Measurements from ENCODE around the gene ESAM.

Gene ESAM

GRCh38 chr11:124751741-124752470 lies 10.2 kb downstream of the ESAM start, which contains the start of gene VSIG2:
Gene VSIG2, minus strand, starts transcription at chr11:124752255. Its CDS starts 118 bp downstream, at chr11:124752137.
- no peak for FAIRE-seq

- no peak for FAIRE-seq
Measured at GRCh38 chr11:124751391-124751740, 10.7 kb downstream of the ESAM start.

GRCh38 chr11:124749912-124750311 lies 12.2 kb downstream of the ESAM start:
- FAIRE-seq, result no peak

DNA sequence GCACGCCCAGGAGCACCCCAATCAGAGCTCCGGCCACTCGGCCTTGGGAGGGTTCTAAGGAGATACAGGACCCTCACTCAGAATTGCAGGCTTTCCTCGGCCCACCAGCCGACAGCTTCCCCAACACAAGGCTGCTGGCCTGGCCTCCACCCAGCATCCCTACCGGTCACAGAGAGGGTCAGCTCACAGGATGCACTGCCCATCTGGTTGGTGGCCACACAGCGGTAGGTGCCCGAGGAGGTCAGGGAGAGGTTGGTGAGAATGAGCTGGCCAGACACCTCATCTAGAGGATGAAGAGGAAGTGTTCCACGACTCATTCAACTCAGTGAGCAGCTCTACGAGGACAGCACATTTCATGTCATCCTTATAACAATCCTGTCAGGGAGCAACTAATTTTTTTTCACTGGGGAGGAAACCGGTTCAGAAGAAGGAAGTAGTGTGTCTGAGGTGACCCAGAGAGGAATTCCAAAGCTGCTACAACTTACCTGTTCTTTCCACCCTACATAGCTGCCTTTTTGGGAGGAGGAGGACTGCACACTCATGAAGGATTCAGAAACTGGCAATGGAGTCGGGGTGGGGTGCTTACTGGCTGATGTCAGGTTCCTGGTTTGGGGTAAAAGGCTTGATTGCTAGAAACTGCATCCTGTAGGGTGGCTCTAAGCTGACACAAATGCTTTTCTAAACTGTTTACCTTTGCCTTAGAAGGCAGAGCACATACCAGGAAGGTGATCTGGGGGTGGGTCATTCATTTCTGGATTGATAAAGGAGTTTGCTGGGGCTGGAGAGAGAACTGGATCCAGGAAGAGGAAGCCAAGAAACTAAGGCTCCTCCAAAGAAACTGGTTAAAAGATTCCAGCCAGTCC lies 13.4 kb downstream of the ESAM start:
- no peak for FAIRE-seq

DNA sequence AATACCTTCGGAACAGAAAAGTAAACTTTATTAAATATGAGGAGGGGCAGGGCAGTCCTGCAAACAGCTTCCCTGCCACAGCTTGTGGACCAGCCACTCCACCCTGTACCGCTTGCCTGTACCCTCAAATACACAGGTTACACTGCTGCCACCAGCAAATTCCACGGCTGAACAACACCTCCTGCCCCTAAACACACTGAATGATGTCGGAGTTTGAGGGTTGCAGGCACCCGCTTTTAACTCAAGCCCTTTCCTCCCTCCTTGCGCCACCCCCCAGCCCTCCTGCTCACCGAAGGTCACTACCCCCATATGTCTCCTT lies 14.0 kb downstream of the ESAM start:
- no peak for FAIRE-seq

DNA sequence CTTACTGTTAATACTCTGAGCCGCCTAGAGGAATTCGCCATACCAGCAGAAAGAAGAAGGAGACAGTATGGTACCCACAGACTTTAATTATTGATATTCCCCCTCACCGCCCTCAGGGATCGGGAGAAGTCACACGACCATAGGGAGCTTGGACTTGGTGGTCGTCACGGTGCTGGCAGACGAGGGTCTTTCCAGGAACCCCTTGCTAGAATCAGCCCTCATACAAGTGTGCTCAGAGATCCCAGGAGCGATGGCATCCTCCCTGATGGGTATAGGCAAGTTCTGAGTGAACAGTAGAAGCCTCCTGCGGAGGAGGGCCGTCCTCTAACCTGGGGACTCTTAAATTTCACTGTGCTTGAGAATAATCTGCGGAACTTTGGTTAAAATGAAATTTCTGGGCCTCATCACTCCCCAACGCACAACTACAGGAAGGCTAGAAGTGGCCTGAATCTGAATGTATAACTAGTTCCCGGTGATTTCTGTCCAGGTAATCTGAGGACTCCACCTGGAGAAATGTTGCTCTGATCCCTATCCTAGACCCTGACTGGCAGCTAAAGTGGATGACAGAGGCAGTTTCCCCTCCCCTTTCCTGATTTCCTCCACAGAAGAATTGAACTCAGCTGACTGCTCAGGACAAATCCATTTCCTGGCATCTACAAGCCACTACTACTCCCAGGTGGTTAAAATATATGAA lies 14.5 kb downstream of the ESAM start:
- no peak for FAIRE-seq

GRCh38 chr11:124746621-124747243 lies 15.4 kb downstream of the ESAM start:
- no peak for FAIRE-seq

- FAIRE-seq, result no peak
Measured at GRCh38 chr11:124745835-124746620, 16.1 kb downstream of the ESAM start.

DNA sequence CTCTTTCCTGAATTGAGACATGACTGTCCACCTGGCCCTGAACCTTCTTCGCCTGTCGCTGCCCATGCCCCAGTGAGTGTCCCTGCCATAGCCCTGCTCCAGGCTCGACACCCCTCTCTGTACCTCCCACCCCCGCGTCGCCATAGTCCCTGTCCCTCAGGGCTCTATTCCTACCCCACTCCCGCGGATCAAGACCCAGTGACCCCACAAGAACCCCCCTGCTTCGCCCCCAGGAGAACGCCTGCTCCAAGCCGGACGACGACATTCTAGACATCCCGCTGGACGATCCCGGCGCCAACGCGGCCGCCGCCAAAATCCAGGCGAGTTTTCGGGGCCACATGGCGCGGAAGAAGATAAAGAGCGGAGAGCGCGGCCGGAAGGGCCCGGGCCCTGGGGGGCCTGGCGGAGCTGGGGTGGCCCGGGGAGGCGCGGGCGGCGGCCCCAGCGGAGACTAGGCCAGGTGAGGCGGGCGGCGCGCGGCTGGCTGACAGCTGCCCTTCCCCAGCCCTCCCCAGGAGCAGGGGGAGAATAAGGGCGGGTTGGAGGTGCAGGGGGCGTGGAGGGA lies 16.7 kb downstream of the ESAM start:
- FAIRE-seq, result no peak

DNA sequence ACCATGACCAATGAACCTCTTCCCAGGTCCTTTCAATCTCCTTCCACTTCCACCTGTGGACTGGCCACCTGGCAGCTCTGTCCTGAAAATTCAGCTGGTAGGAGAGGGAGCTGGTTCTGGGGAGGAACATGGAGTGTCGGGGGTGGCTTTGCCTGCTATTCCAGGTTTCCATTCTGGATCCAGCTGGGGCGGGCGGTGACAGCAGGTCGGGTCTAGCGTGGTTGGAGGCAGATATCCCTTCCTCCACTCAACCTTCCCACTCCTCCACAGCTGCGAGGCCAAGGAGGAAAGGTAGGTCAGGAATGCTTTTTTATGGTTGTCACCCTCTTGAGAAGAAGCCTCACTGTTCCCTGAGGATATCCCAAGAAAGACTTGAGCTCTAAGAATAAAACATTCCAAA lies 19.0 kb downstream of the ESAM start:
- FAIRE-seq, result no peak

DNA sequence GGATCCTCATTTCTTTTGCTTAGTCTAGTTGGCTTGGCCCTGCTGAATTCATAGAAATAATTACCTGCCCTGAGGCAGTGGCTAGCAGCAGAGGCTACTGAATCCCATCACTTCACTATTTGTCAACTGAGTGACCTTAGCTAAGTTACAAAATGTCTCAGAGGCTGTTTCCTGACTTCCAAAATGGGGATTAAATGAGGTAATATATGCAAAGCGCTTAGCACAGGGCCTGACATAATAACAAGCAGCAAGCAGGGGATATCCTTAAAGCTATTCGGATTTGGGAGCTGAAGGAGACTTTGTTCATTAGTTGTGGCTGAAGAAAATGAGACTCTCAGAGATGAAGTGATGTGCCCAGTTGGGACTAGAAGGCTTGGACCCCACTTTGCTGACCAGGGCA lies 19.5 kb downstream of the ESAM start:
- FAIRE-seq, result no peak

DNA sequence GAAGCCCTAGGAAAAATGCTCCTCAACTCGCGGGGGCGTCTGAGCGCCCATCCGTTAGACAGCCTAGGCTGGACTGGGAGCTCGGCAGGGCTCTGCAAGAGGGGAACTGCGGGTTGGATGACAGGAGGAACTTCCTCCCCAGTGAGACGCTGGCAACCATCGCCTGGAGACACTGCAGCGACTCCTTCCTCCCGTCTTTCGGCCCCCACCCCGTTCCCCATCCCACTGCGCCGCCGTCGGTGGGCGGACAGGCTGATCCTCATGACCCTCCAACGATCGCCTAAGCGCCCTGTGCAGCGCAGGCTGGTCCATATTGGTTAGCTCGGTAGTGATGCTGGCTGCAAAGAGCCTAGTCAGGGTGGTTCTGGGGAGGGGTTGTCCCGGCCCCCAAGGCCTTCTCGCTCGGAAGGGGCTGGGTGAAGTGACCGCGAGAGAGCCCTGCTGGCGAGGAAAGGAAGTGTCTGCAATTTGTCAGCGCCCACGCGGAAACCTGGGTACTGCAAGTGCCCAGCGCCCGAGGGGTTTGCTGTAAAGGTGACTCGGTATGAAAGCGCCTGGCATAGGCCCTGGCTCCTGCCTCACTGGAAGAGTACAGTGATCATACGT lies 21.7 kb downstream of the ESAM start:
- FAIRE-seq, result no peak

GRCh38 chr11:124739479-124740276 lies 22.4 kb downstream of the ESAM start, which contains the start of gene NRGN:
Gene NRGN, plus strand, starts transcription at chr11:124739942. Its CDS starts 143 bp downstream, at chr11:124740085.
- FAIRE-seq, result peak; percentile 60

- FAIRE-seq, result no peak
Measured at GRCh38 chr11:124738713-124739478, 23.2 kb downstream of the ESAM start.

GRCh38 chr11:124737638-124738305 lies 24.3 kb downstream of the ESAM start:
- no peak for FAIRE-seq

DNA sequence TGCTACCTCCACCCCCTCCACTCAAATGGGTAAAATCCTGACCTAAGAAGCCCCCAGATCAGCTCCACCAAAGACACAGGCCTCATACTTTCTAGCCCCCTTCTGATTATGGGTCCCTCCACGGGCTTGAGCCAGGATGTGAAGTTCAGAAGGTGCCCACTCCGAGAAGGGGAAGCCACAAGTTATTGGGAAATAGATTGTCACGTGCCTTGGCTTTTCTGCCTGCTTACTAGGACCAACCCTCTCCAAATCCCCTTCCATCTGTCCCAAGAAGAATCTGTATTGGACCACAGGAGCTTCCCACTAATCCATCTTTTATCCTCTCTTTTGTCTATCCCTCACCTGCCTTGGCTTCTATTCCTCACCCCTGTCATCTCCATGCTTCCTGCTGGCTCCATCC lies 25.4 kb downstream of the ESAM start:
- FAIRE-seq, result no peak

- no peak for FAIRE-seq
Measured at GRCh38 chr11:124732230-124732629, 29.9 kb downstream of the ESAM start.

- FAIRE-seq, result no peak
Measured at GRCh38 chr11:124729571-124729970, 32.5 kb downstream of the ESAM start.

- no peak for FAIRE-seq
Measured at GRCh38 chr11:124728134-124728533, 34.0 kb downstream of the ESAM start.
